ENCODE measurements around the gene FBXO8.
"Not testable (repeated sequence)": the region's sequence is repeated elsewhere in the genome, so short reads cannot be mapped to it uniquely, and the experiment has no call there.

DNA sequence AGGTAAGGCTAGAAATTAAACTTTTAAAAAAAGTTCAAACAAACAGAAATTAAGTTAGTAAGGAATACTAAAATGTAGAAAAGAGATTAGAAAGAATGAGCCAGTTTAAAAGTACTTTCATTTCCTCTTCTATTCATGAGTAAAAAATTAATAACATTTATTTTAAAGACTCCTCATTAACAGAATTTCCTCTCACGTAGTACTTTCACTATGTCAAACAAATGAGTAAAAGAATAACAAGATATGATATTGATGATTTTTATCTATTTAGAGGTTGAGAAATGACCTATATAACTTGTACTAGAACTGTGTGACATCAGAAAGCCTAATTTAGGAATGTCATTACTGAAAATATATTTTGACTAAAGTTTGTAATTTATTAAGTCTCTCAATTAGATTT lies 22.0 kb downstream of the FBXO8 start:
- TF ChIP-seq, protein P1, sequence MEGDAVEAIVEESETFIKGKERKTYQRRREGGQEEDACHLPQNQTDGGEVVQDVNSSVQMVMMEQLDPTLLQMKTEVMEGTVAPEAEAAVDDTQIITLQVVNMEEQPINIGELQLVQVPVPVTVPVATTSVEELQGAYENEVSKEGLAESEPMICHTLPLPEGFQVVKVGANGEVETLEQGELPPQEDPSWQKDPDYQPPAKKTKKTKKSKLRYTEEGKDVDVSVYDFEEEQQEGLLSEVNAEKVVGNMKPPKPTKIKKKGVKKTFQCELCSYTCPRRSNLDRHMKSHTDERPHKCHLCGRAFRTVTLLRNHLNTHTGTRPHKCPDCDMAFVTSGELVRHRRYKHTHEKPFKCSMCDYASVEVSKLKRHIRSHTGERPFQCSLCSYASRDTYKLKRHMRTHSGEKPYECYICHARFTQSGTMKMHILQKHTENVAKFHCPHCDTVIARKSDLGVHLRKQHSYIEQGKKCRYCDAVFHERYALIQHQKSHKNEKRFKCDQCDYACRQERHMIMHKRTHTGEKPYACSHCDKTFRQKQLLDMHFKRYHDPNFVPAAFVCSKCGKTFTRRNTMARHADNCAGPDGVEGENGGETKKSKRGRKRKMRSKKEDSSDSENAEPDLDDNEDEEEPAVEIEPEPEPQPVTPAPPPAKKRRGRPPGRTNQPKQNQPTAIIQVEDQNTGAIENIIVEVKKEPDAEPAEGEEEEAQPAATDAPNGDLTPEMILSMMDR (conservative IDR thresholded peaks at IDR 0.05): not testable (repeated sequence)
- not testable (repeated sequence) for TF ChIP-seq EZH2 (IDR thresholded peaks at IDR 0.05; ENCODE audit: low read depth)
